ENCODE results near the gene DLG2.

- no peak for TF ChIP-seq CTCF (conservative IDR thresholded peaks at IDR 0.05 in 1 of 2, IDR thresholded peaks at IDR 0.05 in 1 of 2; ENCODE audit: extremely low read depth in 1 of 2, insufficient read depth in 1 of 2, low read depth in 1 of 2, low read length in 2 of 2)
- TF ChIP-seq EZH2 (IDR thresholded peaks at IDR 0.05; ENCODE audit: borderline replicate concordance, low read length), result no peak
Measured at GRCh38 chr11:84019571-84020194, 1607.5 kb downstream of the DLG2 start.
